Osteoblast (primary cell): ENCODE results near the gene TOE1. TPM values are rescaled to one million over a fixed set of nuclear protein-coding genes. Genes with fewer than 3 reads are reported as not detected.

Experiments used
- DNase-seq: peaks from one replicate; pipeline ENCODE4 v3.0.0; 2011; ENCODE audit warnings: low spot score, mixed read lengths; ENCODE audit not compliant: insufficient read length; ENCODE audit errors: missing footprints
- H2AFZ ChIP-seq: 2 replicates; pipeline ENCODE4 v1.6.0; 2011; ENCODE audit warnings: mild to moderate bottlenecking, low read length
- H3K27ac ChIP-seq: 2 replicates; pipeline ENCODE4 v1.5.1; 2011; ENCODE audit warnings: mild to moderate bottlenecking, low read depth, low read length, moderate library complexity
- H3K27me3 ChIP-seq: 2 replicates; pipeline ENCODE4 v1.6.0; 2012; ENCODE audit warnings: mild to moderate bottlenecking, control low read depth, inconsistent platforms, low read length, moderate library complexity; ENCODE audit not compliant: insufficient read depth
- H3K36me3 ChIP-seq: 2 replicates; pipeline ENCODE4 v1.5.1; 2011; ENCODE audit warnings: mild to moderate bottlenecking, low read length, control low read depth, moderate library complexity; ENCODE audit not compliant: insufficient read depth
- H3K4me1 ChIP-seq: 2 replicates; pipeline ENCODE4 v1.5.1; 2011; ENCODE audit warnings: mild to moderate bottlenecking, low read length, control low read depth, moderate library complexity; ENCODE audit not compliant: insufficient read depth
- H3K4me2 ChIP-seq: 2 replicates; pipeline ENCODE4 v1.6.0; 2011; ENCODE audit warnings: mild to moderate bottlenecking, low read length; ENCODE audit not compliant: insufficient read depth
- H3K4me3 ChIP-seq: fragments of 200-600 bp; sonication (generic); 3 replicates; pipeline ENCODE4 v1.5.1; 2012; ENCODE audit warnings: mild to moderate bottlenecking, low read length, inconsistent platforms; ENCODE audit not compliant: insufficient read depth
- H3K79me2 ChIP-seq: 2 replicates; pipeline ENCODE4 v1.6.0; 2012; ENCODE audit warnings: mild to moderate bottlenecking, low read length, control low read depth, inconsistent platforms; ENCODE audit not compliant: insufficient read depth
- H3K9me3 ChIP-seq: 2 replicates; pipeline ENCODE4 v1.5.1; 2011; ENCODE audit warnings: low read depth, low read length, control low read depth
- H4K20me1 ChIP-seq: 2 replicates; pipeline ENCODE4 v1.6.0; 2012; ENCODE audit warnings: mild to moderate bottlenecking, low read length, control low read depth; ENCODE audit not compliant: insufficient read depth
- CTCF ChIP-seq: IDR thresholded peaks from 2 replicates; pipeline ENCODE4 v1.5.1; 2011; ENCODE audit warnings: mild to moderate bottlenecking, low read depth, low read length, moderate library complexity; ENCODE audit errors: extremely low read depth
- total RNA-seq: library from RNA; depleted of rRNA; stranded (reverse); fragments of >200 nt; gene quantifications from 2 replicates; pipeline ENCODE4 v1.2.3, GENCODE V29; 2012

TOE1 gene
- total RNA-seq, 1 donor: 6.5 TPM

GRCh38 chr1:45351508-45351907, 11.5 kb downstream of the TOE1 start:
- no peak overlapping the region for H3K4me3 ChIP-seq
- H3K36me3 ChIP-seq: no peaks in the 10 kb centered on the region
- H2AFZ ChIP-seq: no peak overlapping the region
- H3K27me3 ChIP-seq: no peaks in the 10 kb centered on the region
- H3K9me3 ChIP-seq: no peaks in the 10 kb centered on the region
- no peak for DNase-seq
- no peak for TF ChIP-seq CTCF
- H3K27ac ChIP-seq: no peak overlapping the region
- no peak overlapping the region for H3K4me2 ChIP-seq
- peaks cover 3% of the 10 kb centered on the region for H3K4me1 ChIP-seq
- no peaks in the 10 kb centered on the region for H3K79me2 ChIP-seq
- no peaks in the 10 kb centered on the region for H4K20me1 ChIP-seq

GRCh38 chr1:45353685-45354084, 13.7 kb downstream of the TOE1 start:
- no peaks in the 10 kb centered on the region for H3K4me1 ChIP-seq
- no peaks in the 10 kb centered on the region for H3K27me3 ChIP-seq
- TF ChIP-seq CTCF: no peak
- no peak overlapping the region for H3K27ac ChIP-seq
- H3K4me2 ChIP-seq: no peak overlapping the region
- H2AFZ ChIP-seq: no peak overlapping the region
- H3K4me3 ChIP-seq: no peak overlapping the region
- no peaks in the 10 kb centered on the region for H3K79me2 ChIP-seq
- H4K20me1 ChIP-seq: no peaks in the 10 kb centered on the region
- H3K36me3 ChIP-seq: no peaks in the 10 kb centered on the region
- no peak for DNase-seq
- no peaks in the 10 kb centered on the region for H3K9me3 ChIP-seq

- no peak overlapping the region for H2AFZ ChIP-seq
- no peaks in the 10 kb centered on the region for H4K20me1 ChIP-seq
- H3K4me3 ChIP-seq: no peak overlapping the region
- H3K4me2 ChIP-seq: no peak overlapping the region
- TF ChIP-seq CTCF: no peak
- no peak for DNase-seq
- H3K27ac ChIP-seq: no peak overlapping the region
- peaks cover under 1% of the 10 kb centered on the region for H3K4me1 ChIP-seq
- H3K36me3 ChIP-seq: no peaks in the 10 kb centered on the region
- H3K79me2 ChIP-seq: no peaks in the 10 kb centered on the region
- no peaks in the 10 kb centered on the region for H3K9me3 ChIP-seq
- H3K27me3 ChIP-seq: no peaks in the 10 kb centered on the region
Observed at GRCh38 chr1:45354838-45355237, 14.9 kb downstream of the TOE1 start.

GRCh38 chr1:45355683-45356082, 15.7 kb downstream of the TOE1 start:
- Histone ChIP-seq H2AFZ (no peak overlapping the region), H3K4me2 (no peak overlapping the region), H3K9me3 (no peaks in the 10 kb centered on the region), H3K4me1 (peaks cover 9% of the 10 kb centered on the region), H3K27me3 (no peaks in the 10 kb centered on the region), H4K20me1 (no peaks in the 10 kb centered on the region), H3K36me3 (no peaks in the 10 kb centered on the region), H3K4me3 (no peak overlapping the region), H3K79me2 (no peaks in the 10 kb centered on the region), H3K27ac (no peak overlapping the region)
- TF ChIP-seq CTCF: no peak
- no peak for DNase-seq
